Pulmonary artery endothelial cell (primary cell): Measurements from ENCODE around the gene TMEM132E. TPM values are rescaled to one million over a fixed set of nuclear protein-coding genes. Genes with fewer than 3 reads are reported as not detected.

Experiments used
- DNase-seq: peaks from one replicate; pipeline ENCODE4 v3.0.0-alpha.2; 2011; ENCODE audit warnings: low read depth, low spot score
- total RNA-seq: library from RNA; depleted of rRNA; stranded (reverse); fragments of >200 nt; gene quantifications from 2 replicates; pipeline ENCODE4 v1.2.3, GENCODE V29; 2014

Gene TMEM132E
- total RNA-seq, 1 donor from 2014 or later = not detected

- DNase-seq = no peak
These were observed 11.5 kb upstream of the TMEM132E start for GRCh38 chr17:34567691-34568465.

GRCh38 chr17:34568953-34569352, 10.4 kb upstream of the TMEM132E start:
- DNase-seq = no peak

GRCh38 chr17:34569591-34569990, 9.8 kb upstream of the TMEM132E start:
- DNase-seq = no peak

GRCh38 chr17:34570506-34570905, 8.9 kb upstream of the TMEM132E start:
- no peak for DNase-seq

GRCh38 chr17:34571428-34572130, 7.8 kb upstream of the TMEM132E start:
- DNase-seq = no peak

GRCh38 chr17:34572483-34572882, 6.9 kb upstream of the TMEM132E start:
- DNase-seq = no peak

- DNase-seq = no peak
These were observed 4.2 kb upstream of the TMEM132E start for GRCh38 chr17:34575182-34575581.

GRCh38 chr17:34578016-34578415, 1.4 kb upstream of the TMEM132E start:
- no peak for DNase-seq

GRCh38 chr17:34578656-34579016, 746 bp upstream of the TMEM132E start:
- DNase-seq = no peak

GRCh38 chr17:34579979-34580684, 750 bp downstream of the TMEM132E start:
- DNase-seq = no peak

- DNase-seq = no peak
These were observed 1.5 kb downstream of the TMEM132E start for GRCh38 chr17:34580685-34581445.

GRCh38 chr17:34581446-34582184, 2.2 kb downstream of the TMEM132E start:
- no peak for DNase-seq

GRCh38 chr17:34582185-34582900, 3.0 kb downstream of the TMEM132E start:
- no peak for DNase-seq

- no peak for DNase-seq
These were observed 3.5 kb downstream of the TMEM132E start for GRCh38 chr17:34582901-34583245.

- no peak for DNase-seq
These were observed 5.5 kb downstream of the TMEM132E start for GRCh38 chr17:34584805-34585416.

GRCh38 chr17:34586346-34586846, 7.0 kb downstream of the TMEM132E start:
- DNase-seq = no peak

GRCh38 chr17:34588266-34588665, 8.9 kb downstream of the TMEM132E start:
- no peak for DNase-seq

- no peak for DNase-seq
These were observed 10.0 kb downstream of the TMEM132E start for GRCh38 chr17:34589120-34589965.

GRCh38 chr17:34592002-34592401, 12.6 kb downstream of the TMEM132E start:
- DNase-seq = no peak
